ENCODE measurements around the gene HUS1.
"Not testable (repeated sequence)": the region's sequence is repeated elsewhere in the genome, so short reads cannot be mapped to it uniquely, and the experiment has no call there.

GRCh38 chr7:47942651-47943050 is 36.8 kb downstream of the HUS1 start:
- not testable (repeated sequence) for TF ChIP-seq CTCF, POLR2A (IDR thresholded peaks at IDR 0.05)

Measured in upper lobe of left lung (tissue), 4 donors.